OCI-LY7 (cell line): ENCODE data around the gene SNAPC2.

Experiments
- CTCF ChIP-seq: fragments of 200-600 bp; sonication (generic); conservative IDR thresholded peaks from 2 replicates; pipeline ENCODE4 v1.5.1; 2014; ENCODE audit warnings: mild to moderate bottlenecking, antibody characterized with exemption, low read length, moderate library complexity, mixed read lengths
- EZH2phosphoT487 ChIP-seq: fragments of 200-600 bp; sonication (generic); IDR thresholded peaks from 2 replicates; pipeline ENCODE4 v1.6.1; 2018; ENCODE audit warnings: low read depth, borderline replicate concordance, mild to moderate bottlenecking, mixed run types, antibody characterized with exemption, low read length, moderate library complexity, mixed read lengths

GRCh38 chr19:7924241-7924640 is 4.1 kb downstream of the SNAPC2 start:
- TF ChIP-seq CTCF (no peak), EZH2phosphoT487 (no peak)
